GM23338 (cell line): ENCODE results near the gene MTFR1L. TPM values are rescaled to one million over a fixed set of nuclear protein-coding genes. Genes with fewer than 3 reads are reported as not detected.

ENCODE experiments used
- ATAC-seq: fragments of 200-7000 bp; cut with Tn5 transposase; 3 replicates; pipeline ENCODE4 v1.9.1; 2020
- DNase-seq: peaks from one replicate; pipeline ENCODE4 v3.0.0-alpha.2; 2015; ENCODE audit warnings: low spot score
- H2AFZ ChIP-seq: fragments of 200-600 bp; sonication (generic); 2 replicates; pipeline ENCODE4 v1.8.0; 2016; ENCODE audit warnings: antibody characterized with exemption, mild to moderate bottlenecking, moderate library complexity
- H3F3A ChIP-seq: fragments of 200-600 bp; sonication (generic); replicated peaks from 2 replicates; pipeline ENCODE4 v1.8.0; 2017; ENCODE audit warnings: antibody characterized with exemption, mixed run types, low read depth
- H3K27ac ChIP-seq: fragments of 200-600 bp; sonication (generic); 2 replicates; pipeline ENCODE4 v1.6.1; 2016; ENCODE audit warnings: low read depth
- H3K27me3 ChIP-seq: fragments of 200-600 bp; sonication (generic); 2 replicates; pipeline ENCODE4 v1.8.0; 2016; ENCODE audit warnings: mild to moderate bottlenecking, mixed run types, moderate library complexity; ENCODE audit not compliant: insufficient read depth
- H3K36me3 ChIP-seq: fragments of 200-600 bp; sonication (generic); 2 replicates; pipeline ENCODE4 v1.8.0; 2016; ENCODE audit warnings: mild to moderate bottlenecking; ENCODE audit not compliant: insufficient read depth
- H3K4me1 ChIP-seq: fragments of 200-600 bp; sonication (generic); 2 replicates; pipeline ENCODE4 v1.8.0; 2016; ENCODE audit warnings: mild to moderate bottlenecking, moderate library complexity; ENCODE audit not compliant: insufficient read depth
- H3K4me2 ChIP-seq: fragments of 200-600 bp; sonication (generic); 2 replicates; pipeline ENCODE4 v1.7.1; 2017; ENCODE audit warnings: mixed run types
- H3K4me3 ChIP-seq: fragments of 200-600 bp; sonication (generic); 2 replicates; pipeline ENCODE4 v1.6.1; 2016; ENCODE audit warnings: mixed run types
- H3K79me2 ChIP-seq: fragments of 200-600 bp; sonication (generic); replicated peaks from 2 replicates; pipeline ENCODE4 v1.8.0; 2017; ENCODE audit warnings: mild to moderate bottlenecking; ENCODE audit not compliant: insufficient read depth
- H3K9me2 ChIP-seq: fragments of 200-600 bp; sonication (generic); 2 replicates; pipeline ENCODE4 v1.8.0; 2017; ENCODE audit not compliant: insufficient read depth
- H4K20me1 ChIP-seq: fragments of 200-600 bp; sonication (generic); replicated peaks from 2 replicates; pipeline ENCODE4 v1.8.0; 2017; ENCODE audit warnings: mild to moderate bottlenecking; ENCODE audit not compliant: insufficient read depth
- H3K27ac Mint-ChIP-seq: 2 replicates; pipeline ENCODE4 v1.8.0; 2020; ENCODE audit warnings: inconsistent platforms, mild to moderate bottlenecking, moderate library complexity, mixed read lengths
- H3K27me3 Mint-ChIP-seq: 3 replicates; pipeline ENCODE4 v1.8.0; 2022; ENCODE audit warnings: low read depth, mild to moderate bottlenecking, moderate library complexity, mixed read lengths, inconsistent platforms; ENCODE audit not compliant: insufficient read depth, poor library complexity
- H3K36me3 Mint-ChIP-seq: 3 replicates; pipeline ENCODE4 v1.8.0; 2021; ENCODE audit warnings: low read depth, mild to moderate bottlenecking, inconsistent platforms, moderate library complexity, mixed read lengths
- H3K4me1 Mint-ChIP-seq: 3 replicates; pipeline ENCODE4 v1.8.0; 2020; ENCODE audit warnings: mild to moderate bottlenecking, inconsistent platforms, mixed read lengths
- H3K4me3 Mint-ChIP-seq: 3 replicates; pipeline ENCODE4 v1.8.0; 2021; ENCODE audit warnings: moderate library complexity, mild to moderate bottlenecking, inconsistent platforms, mixed read lengths
- H3K9me3 Mint-ChIP-seq: 3 replicates; pipeline ENCODE4 v1.8.0; 2020; ENCODE audit warnings: moderate library complexity, mild to moderate bottlenecking, inconsistent platforms, mixed read lengths
- CREB1 ChIP-seq: fragments of 250-450 bp; sonication (Bioruptor Pico); IDR thresholded peaks from 2 replicates; pipeline ENCODE4 v1.5.0; 2020; ENCODE audit warnings: low read depth, mild to moderate bottlenecking, moderate library complexity
- EZH2 ChIP-seq: fragments of 200-600 bp; sonication (generic); IDR thresholded peaks from one replicate; pipeline ENCODE4 v1.8.0; 2017; ENCODE audit warnings: antibody characterized with exemption, mild to moderate bottlenecking, low read depth; ENCODE audit not compliant: unreplicated experiment
- EZH2phosphoT487 ChIP-seq: fragments of 200-600 bp; sonication (generic); IDR thresholded peaks from one replicate; pipeline ENCODE4 v1.8.1; 2018; ENCODE audit warnings: antibody characterized with exemption; ENCODE audit not compliant: unreplicated experiment
- JUNB ChIP-seq: IDR thresholded peaks from one replicate; pipeline ENCODE4 v1.6.1; 2016; ENCODE audit warnings: antibody characterized with exemption; ENCODE audit not compliant: unreplicated experiment
- NANOG ChIP-seq: IDR thresholded peaks from 2 replicates; pipeline ENCODE4 v1.6.1; 2016; ENCODE audit warnings: antibody characterized with exemption, borderline replicate concordance
- POLR2AphosphoS5 ChIP-seq: IDR thresholded peaks from 2 replicates; pipeline ENCODE4 v1.6.1; 2016; ENCODE audit warnings: antibody characterized with exemption, low read depth
- STAT1 ChIP-seq: IDR thresholded peaks from one replicate; pipeline ENCODE4 v1.6.1; 2016; ENCODE audit warnings: antibody characterized with exemption; ENCODE audit not compliant: unreplicated experiment
- ZNF114 ChIP-seq: fragments of 250-450 bp; sonication (Bioruptor Pico); IDR thresholded peaks from 2 replicates; pipeline ENCODE4 v1.5.0; 2020; ENCODE audit warnings: mild to moderate bottlenecking, moderate library complexity
- ZNF331 ChIP-seq: fragments of 250-450 bp; sonication (Bioruptor Pico); IDR thresholded peaks from 2 replicates; pipeline ENCODE4 v1.5.0; 2020; ENCODE audit warnings: low read depth, mild to moderate bottlenecking, moderate library complexity
- polyA plus RNA-seq: library from polyadenylated mRNA; unstranded; fragments of >200 nt; fragmentation: Nextera tagmentation; extraction: Ambion mirVana; gene quantifications from 2 replicates; pipeline ENCODE4 v1.2.1, GENCODE V29; 2016
- total RNA-seq: library from RNA; depleted of rRNA; stranded (reverse); fragments of >200 nt; shearing (Covaris generic); gene quantifications from 2 replicates; pipeline ENCODE4 v1.2.3, GENCODE V29; 2014
- TF ChIP-seq, protein P1 (sequence below): fragments of 250-450 bp; sonication (Bioruptor Pico); IDR thresholded peaks from 2 replicates; pipeline ENCODE4 v1.5.0; 2020; ENCODE audit warnings: mild to moderate bottlenecking, moderate library complexity
- TF ChIP-seq, protein P2 (sequence below): IDR thresholded peaks from one replicate; pipeline ENCODE4 v1.6.1; 2018; ENCODE audit warnings: antibody characterized with exemption; ENCODE audit not compliant: unreplicated experiment
- TF ChIP-seq, protein P3 (sequence below): IDR thresholded peaks from 2 replicates; pipeline ENCODE4 v1.6.1; 2016; ENCODE audit warnings: antibody characterized with exemption
- TF ChIP-seq, protein P4 (sequence below), 2 experiments: fragments of 200-600 bp in 1 of 2; sonication (generic) in 1 of 2; conservative IDR thresholded peaks; 2 replicates each; pipeline versions ENCODE4 v1.5.1 to v1.6.1; 2016 to 2017; ENCODE audit warnings: antibody characterized with exemption in 2 of 2, low read depth in 2 of 2, mild to moderate bottlenecking in 2 of 2, moderate library complexity in 1 of 2

Gene MTFR1L
- total and polyA plus RNA-seq, 2 experiments from 2014 or later, result 14.8 to 22.7 TPM

DNA sequence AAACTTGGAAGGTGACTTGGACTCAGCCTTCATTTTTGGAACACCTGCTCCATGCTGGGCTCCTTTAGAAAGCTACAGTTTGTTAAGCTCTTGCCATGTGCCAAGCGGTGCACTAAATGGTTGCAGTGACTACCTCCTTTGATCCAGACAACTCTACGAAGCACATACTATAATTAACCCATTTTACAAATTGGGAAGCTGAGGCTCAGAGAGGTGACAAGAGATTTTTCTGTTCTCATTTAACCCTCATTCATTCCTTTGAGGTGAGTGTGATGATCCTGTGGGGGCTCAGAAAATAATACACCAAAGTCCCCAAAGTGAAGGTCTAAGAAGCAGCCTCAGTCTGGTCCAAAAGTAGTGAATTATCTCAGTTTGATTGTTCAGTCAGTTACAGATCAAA, 57.4 kb downstream of the MTFR1L start:
- Histone ChIP-seq H4K20me1 (no peaks in the 10 kb centered on the region), H3F3A (0 out of 2 replicates have a peak, but pooled peaks cover 3% of the 10 kb centered on the region), H2AFZ (no peak overlapping the region), H3K27me3 (peaks cover 17% of the 10 kb centered on the region), H3K27ac (no peak overlapping the region), H3K4me2 (no peak overlapping the region), H3K4me3 (no peak overlapping the region), H3K36me3 (no peaks in the 10 kb centered on the region), H3K4me1 (peaks cover 6% of the 10 kb centered on the region), H3K79me2 (no peaks in the 10 kb centered on the region), H3K9me2 (no peaks in the 10 kb centered on the region)
- Mint-ChIP-seq H3K4me3 (no peak overlapping the region), H3K27ac (no peak overlapping the region), H3K4me1 (peaks cover 10% of the 10 kb centered on the region), H3K27me3 (peaks cover 5% of the 10 kb centered on the region), H3K36me3 (no peaks in the 10 kb centered on the region), H3K9me3 (no peaks in the 10 kb centered on the region; the same call in 2 of the 3 replicates)
- ATAC-seq (no peak), DNase-seq (no peak)
- TF ChIP-seq, protein P1, sequence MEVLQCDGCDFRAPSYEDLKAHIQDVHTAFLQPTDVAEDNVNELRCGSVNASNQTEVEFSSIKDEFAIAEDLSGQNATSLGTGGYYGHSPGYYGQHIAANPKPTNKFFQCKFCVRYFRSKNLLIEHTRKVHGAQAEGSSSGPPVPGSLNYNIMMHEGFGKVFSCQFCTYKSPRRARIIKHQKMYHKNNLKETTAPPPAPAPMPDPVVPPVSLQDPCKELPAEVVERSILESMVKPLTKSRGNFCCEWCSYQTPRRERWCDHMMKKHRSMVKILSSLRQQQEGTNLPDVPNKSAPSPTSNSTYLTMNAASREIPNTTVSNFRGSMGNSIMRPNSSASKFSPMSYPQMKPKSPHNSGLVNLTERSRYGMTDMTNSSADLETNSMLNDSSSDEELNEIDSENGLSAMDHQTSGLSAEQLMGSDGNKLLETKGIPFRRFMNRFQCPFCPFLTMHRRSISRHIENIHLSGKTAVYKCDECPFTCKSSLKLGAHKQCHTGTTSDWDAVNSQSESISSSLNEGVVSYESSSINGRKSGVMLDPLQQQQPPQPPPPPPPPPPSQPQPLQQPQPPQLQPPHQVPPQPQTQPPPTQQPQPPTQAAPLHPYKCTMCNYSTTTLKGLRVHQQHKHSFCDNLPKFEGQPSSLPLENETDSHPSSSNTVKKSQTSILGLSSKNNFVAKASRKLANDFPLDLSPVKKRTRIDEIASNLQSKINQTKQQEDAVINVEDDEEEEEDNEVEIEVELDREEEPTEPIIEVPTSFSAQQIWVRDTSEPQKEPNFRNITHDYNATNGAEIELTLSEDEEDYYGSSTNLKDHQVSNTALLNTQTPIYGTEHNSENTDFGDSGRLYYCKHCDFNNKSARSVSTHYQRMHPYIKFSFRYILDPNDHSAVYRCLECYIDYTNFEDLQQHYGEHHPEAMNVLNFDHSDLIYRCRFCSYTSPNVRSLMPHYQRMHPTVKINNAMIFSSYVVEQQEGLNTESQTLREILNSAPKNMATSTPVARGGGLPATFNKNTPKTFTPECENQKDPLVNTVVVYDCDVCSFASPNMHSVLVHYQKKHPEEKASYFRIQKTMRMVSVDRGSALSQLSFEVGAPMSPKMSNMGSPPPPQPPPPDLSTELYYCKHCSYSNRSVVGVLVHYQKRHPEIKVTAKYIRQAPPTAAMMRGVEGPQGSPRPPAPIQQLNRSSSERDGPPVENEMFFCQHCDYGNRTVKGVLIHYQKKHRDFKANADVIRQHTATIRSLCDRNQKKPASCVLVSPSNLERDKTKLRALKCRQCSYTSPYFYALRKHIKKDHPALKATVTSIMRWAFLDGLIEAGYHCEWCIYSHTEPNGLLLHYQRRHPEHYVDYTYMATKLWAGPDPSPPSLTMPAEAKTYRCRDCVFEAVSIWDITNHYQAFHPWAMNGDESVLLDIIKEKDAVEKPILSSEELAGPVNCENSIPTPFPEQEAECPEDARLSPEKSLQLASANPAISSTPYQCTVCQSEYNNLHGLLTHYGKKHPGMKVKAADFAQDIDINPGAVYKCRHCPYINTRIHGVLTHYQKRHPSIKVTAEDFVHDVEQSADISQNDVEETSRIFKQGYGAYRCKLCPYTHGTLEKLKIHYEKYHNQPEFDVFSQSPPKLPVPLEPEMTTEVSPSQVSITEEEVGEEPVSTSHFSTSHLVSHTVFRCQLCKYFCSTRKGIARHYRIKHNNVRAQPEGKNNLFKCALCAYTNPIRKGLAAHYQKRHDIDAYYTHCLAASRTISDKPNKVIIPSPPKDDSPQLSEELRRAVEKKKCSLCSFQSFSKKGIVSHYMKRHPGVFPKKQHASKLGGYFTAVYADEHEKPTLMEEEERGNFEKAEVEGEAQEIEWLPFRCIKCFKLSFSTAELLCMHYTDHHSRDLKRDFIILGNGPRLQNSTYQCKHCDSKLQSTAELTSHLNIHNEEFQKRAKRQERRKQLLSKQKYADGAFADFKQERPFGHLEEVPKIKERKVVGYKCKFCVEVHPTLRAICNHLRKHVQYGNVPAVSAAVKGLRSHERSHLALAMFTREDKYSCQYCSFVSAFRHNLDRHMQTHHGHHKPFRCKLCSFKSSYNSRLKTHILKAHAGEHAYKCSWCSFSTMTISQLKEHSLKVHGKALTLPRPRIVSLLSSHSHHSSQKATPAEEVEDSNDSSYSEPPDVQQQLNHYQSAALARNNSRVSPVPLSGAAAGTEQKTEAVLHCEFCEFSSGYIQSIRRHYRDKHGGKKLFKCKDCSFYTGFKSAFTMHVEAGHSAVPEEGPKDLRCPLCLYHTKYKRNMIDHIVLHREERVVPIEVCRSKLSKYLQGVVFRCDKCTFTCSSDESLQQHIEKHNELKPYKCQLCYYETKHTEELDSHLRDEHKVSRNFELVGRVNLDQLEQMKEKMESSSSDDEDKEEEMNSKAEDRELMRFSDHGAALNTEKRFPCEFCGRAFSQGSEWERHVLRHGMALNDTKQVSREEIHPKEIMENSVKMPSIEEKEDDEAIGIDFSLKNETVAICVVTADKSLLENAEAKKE (CRISPR knock-in tag), result no peak
- TF ChIP-seq POLR2AphosphoS5 (no peak), ZNF114 (CRISPR knock-in tag) (no peak), JUNB (no peak), NANOG (no peak), EZH2 (no peak), STAT1 (no peak), CREB1 (CRISPR knock-in tag) (no peak), ZNF331 (no peak), EZH2phosphoT487 (no peak)
- TF ChIP-seq, protein P2, sequence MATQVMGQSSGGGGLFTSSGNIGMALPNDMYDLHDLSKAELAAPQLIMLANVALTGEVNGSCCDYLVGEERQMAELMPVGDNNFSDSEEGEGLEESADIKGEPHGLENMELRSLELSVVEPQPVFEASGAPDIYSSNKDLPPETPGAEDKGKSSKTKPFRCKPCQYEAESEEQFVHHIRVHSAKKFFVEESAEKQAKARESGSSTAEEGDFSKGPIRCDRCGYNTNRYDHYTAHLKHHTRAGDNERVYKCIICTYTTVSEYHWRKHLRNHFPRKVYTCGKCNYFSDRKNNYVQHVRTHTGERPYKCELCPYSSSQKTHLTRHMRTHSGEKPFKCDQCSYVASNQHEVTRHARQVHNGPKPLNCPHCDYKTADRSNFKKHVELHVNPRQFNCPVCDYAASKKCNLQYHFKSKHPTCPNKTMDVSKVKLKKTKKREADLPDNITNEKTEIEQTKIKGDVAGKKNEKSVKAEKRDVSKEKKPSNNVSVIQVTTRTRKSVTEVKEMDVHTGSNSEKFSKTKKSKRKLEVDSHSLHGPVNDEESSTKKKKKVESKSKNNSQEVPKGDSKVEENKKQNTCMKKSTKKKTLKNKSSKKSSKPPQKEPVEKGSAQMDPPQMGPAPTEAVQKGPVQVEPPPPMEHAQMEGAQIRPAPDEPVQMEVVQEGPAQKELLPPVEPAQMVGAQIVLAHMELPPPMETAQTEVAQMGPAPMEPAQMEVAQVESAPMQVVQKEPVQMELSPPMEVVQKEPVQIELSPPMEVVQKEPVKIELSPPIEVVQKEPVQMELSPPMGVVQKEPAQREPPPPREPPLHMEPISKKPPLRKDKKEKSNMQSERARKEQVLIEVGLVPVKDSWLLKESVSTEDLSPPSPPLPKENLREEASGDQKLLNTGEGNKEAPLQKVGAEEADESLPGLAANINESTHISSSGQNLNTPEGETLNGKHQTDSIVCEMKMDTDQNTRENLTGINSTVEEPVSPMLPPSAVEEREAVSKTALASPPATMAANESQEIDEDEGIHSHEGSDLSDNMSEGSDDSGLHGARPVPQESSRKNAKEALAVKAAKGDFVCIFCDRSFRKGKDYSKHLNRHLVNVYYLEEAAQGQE, result no peak
- TF ChIP-seq, protein P3, sequence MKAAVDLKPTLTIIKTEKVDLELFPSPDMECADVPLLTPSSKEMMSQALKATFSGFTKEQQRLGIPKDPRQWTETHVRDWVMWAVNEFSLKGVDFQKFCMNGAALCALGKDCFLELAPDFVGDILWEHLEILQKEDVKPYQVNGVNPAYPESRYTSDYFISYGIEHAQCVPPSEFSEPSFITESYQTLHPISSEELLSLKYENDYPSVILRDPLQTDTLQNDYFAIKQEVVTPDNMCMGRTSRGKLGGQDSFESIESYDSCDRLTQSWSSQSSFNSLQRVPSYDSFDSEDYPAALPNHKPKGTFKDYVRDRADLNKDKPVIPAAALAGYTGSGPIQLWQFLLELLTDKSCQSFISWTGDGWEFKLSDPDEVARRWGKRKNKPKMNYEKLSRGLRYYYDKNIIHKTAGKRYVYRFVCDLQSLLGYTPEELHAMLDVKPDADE, result no peak
- TF ChIP-seq, protein P4, sequence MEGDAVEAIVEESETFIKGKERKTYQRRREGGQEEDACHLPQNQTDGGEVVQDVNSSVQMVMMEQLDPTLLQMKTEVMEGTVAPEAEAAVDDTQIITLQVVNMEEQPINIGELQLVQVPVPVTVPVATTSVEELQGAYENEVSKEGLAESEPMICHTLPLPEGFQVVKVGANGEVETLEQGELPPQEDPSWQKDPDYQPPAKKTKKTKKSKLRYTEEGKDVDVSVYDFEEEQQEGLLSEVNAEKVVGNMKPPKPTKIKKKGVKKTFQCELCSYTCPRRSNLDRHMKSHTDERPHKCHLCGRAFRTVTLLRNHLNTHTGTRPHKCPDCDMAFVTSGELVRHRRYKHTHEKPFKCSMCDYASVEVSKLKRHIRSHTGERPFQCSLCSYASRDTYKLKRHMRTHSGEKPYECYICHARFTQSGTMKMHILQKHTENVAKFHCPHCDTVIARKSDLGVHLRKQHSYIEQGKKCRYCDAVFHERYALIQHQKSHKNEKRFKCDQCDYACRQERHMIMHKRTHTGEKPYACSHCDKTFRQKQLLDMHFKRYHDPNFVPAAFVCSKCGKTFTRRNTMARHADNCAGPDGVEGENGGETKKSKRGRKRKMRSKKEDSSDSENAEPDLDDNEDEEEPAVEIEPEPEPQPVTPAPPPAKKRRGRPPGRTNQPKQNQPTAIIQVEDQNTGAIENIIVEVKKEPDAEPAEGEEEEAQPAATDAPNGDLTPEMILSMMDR (conservative IDR thresholded peaks at IDR 0.05; ENCODE audit: low read depth in 2 of 2), result no peak
